Ectodermal cell (in vitro differentiated cells): ENCODE data around the gene LRMDA.
A peak's percentile ranks its signal among the peaks of the same experiment; 100 is the strongest.

Experiments
- H3K27ac ChIP-seq: 2 replicates; pipeline ENCODE4 v1.7.0; 2013; ENCODE audit warnings: mild to moderate bottlenecking, low read depth, low read length; ENCODE audit not compliant: insufficient read depth, poor library complexity, severe bottlenecking
- H3K27me3 ChIP-seq: 2 replicates; pipeline ENCODE4 v1.7.0; 2013; ENCODE audit warnings: mild to moderate bottlenecking, low read length; ENCODE audit not compliant: insufficient read depth, control insufficient read depth, poor library complexity, severe bottlenecking
- H3K36me3 ChIP-seq: one replicate; pipeline ENCODE4 v1.7.0; 2013; ENCODE audit warnings: low read length; ENCODE audit not compliant: control insufficient read depth, insufficient read depth
- H3K4me1 ChIP-seq: one replicate; pipeline ENCODE4 v1.7.0; 2013; ENCODE audit warnings: low read length; ENCODE audit not compliant: control insufficient read depth, insufficient read depth
- H3K4me3 ChIP-seq: 2 replicates; pipeline ENCODE4 v1.7.0; 2013; ENCODE audit warnings: low read depth, low read length, control low read depth; ENCODE audit not compliant: insufficient read depth
- H3K9me3 ChIP-seq: 2 replicates; pipeline ENCODE4 v1.7.0; 2013; ENCODE audit warnings: mild to moderate bottlenecking, low read length, moderate library complexity; ENCODE audit not compliant: control insufficient read depth
- WGBS, 2 experiments: methylation state at CpG; one replicate each; pipeline ENCODE4 v1.1.7; 2013; ENCODE audit warnings: missing lambda C conversion rate in 2 of 2; 5-methylcytosine and 5-hydroxymethylcytosine counted together

LRMDA gene

DNA sequence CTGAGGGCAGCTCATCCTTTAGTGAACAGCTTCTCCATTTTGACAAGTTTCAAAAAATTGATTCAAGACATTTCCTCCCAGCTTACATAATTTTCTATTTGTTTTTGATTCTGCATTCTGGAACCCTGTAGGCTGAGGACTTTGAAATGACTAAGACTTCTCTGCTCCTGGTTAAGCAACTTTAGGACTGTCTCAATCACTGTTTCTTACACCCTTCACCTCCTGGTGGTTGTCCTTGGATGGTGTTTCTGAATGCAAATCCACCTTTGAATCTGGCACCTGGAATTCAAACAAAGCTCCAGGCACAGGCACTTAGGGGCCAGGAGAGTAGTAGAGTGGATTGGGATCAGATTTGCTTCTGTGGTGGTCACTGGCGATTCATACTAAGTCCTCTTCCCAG, 595.5 kb downstream of the LRMDA start:
- H3K4me1 ChIP-seq: no peaks in the 10 kb centered on the region
- no peaks in the 10 kb centered on the region for H3K9me3 ChIP-seq
- no peak overlapping the region for H3K4me3 ChIP-seq
- 83 to 100% methylated on average over 1 of the region's 1 CpG for WGBS, 2 experiments
- H3K27ac ChIP-seq: no peak overlapping the region
- H3K27me3 ChIP-seq: no peaks in the 10 kb centered on the region
- no peaks in the 10 kb centered on the region for H3K36me3 ChIP-seq

DNA sequence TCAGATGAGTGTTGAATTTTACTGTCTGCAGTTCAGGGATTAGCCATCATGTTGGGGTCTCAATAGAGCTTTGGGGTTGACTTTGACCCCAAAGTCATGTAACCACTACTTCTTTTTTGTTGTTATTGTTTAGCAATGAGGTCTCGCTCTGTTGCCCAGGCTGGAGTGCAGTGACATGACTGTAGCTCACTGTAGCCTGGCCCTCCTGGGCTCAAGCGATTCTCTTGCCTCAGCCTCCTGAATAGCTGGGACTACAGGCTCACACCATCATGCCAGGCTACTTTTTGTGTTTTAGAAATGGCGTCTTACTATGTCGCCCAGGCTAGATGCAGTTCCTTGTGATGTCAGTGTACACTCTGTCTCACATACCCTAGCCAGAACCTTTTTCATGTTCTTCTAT, 598.4 kb downstream of the LRMDA start:
- Histone ChIP-seq H3K36me3 (no peaks in the 10 kb centered on the region), H3K27ac (no peak overlapping the region), H3K27me3 (no peaks in the 10 kb centered on the region), H3K4me1 (peaks cover 18% of the 10 kb centered on the region), H3K4me3 (no peak overlapping the region), H3K9me3 (no peaks in the 10 kb centered on the region)
- WGBS, 2 experiments: 91 to 96% methylated on average over 4 of the region's 4 CpGs

DNA sequence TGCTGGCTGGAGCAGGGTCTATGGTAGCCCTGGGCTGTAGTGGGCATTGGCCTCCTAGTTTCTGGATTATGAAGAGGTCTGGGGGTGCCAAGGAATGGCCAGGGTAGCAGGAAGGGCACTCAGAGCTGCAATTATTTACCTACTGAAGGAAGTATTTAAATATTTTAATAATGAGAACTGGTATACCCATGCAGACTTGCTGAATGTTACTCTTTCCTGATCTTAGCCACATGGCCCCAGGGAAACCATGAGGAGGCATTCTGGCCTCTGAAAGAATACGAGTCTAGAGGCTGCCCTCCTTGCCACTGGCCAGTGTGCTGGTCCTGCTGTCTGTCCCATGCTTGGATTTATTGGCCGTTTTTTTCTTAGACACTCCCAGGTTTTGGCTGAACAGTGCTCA, 599.7 kb downstream of the LRMDA start:
- H3K27me3 ChIP-seq: no peaks in the 10 kb centered on the region
- H3K27ac ChIP-seq: no peak overlapping the region
- peaks cover 31% of the 10 kb centered on the region for H3K4me1 ChIP-seq
- no peak overlapping the region for H3K4me3 ChIP-seq
- H3K9me3 ChIP-seq: no peaks in the 10 kb centered on the region
- H3K36me3 ChIP-seq: no peaks in the 10 kb centered on the region
- WGBS, 2 experiments: 87 to 96% methylated on average over 2 of the region's 2 CpGs

DNA sequence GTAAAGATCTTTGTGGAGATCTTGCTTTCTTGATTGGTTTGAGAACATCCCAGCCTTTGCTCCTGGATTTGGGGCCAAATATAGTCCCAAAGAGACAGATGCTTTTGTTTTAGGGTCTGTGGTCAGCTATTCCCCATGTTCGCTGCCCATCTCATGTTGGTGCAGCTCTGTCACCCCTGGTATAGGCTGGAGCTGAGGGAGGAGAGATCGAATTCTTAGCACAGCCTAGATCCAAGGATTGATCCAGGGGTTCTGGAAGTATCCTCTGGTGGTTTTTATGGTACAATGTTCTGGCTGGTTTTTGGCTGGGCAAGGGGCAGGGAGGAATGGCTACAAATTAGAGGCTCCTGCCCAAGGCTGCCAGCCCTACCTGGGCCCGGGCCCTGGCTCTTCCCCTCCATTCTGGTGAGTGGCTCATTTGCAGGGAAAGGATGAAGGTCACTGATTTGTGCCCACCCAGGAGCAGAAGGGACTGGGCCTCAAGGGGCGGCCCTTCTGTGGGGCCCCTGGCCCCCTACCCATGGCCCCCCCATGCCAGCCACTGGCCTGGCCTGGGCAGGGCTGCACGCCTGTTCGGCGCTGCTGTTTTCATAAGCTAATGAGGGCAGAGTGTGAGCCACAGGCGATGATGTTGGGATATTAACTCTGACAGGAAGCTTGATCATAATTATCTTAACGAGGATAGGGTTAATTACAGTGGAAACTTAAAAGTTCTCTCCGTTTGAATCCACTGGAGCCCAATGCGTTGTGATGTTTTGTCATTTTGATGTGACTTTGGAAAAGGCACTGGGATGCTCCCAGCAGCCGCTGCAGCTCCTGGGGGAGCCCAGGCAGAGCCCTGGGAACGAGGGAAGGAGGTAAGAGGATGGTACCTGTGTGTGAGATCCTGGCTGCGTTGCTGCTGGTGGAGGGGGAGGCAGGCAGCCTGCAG, 600.6 kb downstream of the LRMDA start:
- Histone ChIP-seq H3K4me3 (no peak overlapping the region), H3K27ac (no peak overlapping the region), H3K9me3 (no peaks in the 10 kb centered on the region), H3K36me3 (no peaks in the 10 kb centered on the region), H3K27me3 (no peaks in the 10 kb centered on the region), H3K4me1 (peaks cover 31% of the 10 kb centered on the region)
- WGBS, 2 experiments: 82 to 83% methylated on average over 14 of the region's 14 CpGs

DNA sequence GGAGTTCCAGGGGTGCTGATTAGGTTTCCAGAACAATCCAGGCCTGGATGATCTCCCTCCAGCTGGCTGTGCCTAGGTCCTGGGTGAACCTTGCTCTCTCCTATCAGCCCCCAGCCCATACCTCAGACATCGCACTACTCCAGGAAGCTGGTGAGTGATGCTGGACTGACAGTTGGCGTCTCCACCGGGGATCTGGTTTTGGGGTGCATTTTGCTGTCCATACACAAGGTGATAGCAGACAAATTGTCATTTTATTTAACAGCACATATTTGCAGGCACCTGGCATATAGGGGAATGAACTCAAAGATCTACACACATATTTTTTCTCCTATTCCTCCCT, 601.2 kb downstream of the LRMDA start:
- Histone ChIP-seq H3K4me1 (peaks cover 31% of the 10 kb centered on the region), H3K9me3 (no peaks in the 10 kb centered on the region), H3K4me3 (no peak overlapping the region), H3K27ac (no peak overlapping the region), H3K36me3 (no peaks in the 10 kb centered on the region), H3K27me3 (no peaks in the 10 kb centered on the region)
- WGBS, 2 experiments: 91 to 100% methylated on average over 3 of the region's 3 CpGs

DNA sequence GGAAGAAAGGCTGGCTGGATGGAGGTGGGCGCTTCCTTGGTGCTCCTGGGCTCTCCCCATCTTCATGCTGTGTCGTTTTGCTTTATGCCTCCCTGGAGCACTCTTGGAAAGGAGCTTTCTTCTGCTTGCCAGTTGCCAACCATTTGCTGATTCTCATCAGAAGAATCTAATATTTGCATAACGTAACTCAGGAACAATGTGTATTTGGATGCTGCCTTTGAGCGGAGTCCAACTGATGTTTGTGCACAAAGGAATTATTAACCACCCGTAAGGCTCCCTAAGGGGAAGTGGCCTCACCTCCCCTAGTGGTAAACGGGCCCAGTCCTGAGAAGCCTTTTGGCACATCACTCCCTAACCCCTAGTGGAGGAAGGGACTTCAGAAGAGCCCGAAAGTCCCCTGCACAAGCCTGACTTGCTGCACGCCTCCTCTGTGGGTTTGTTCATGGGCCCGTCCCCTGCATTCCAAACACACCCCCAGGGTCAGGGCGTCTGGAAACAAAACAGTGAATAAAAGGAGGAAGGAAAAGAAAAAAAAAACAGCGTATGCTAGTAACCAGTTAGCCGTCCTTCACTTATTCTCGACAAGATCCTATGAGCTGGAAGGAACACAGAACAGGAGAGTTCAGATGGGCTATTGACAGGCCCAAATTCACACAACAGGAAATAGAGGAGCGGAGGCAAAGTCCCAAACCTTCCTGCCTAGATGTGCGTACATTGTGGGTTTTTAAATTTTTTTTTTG, 602.2 kb downstream of the LRMDA start:
- peaks cover 3% of the 10 kb centered on the region for H3K9me3 ChIP-seq
- H3K27ac ChIP-seq: no peak overlapping the region
- 72 to 73% methylated on average over 13 to 15 of the region's 15 CpGs for WGBS, 2 experiments
- H3K36me3 ChIP-seq: no peaks in the 10 kb centered on the region
- peaks cover 31% of the 10 kb centered on the region for H3K4me1 ChIP-seq
- no peaks in the 10 kb centered on the region for H3K27me3 ChIP-seq
- H3K4me3 ChIP-seq: no peak overlapping the region

DNA sequence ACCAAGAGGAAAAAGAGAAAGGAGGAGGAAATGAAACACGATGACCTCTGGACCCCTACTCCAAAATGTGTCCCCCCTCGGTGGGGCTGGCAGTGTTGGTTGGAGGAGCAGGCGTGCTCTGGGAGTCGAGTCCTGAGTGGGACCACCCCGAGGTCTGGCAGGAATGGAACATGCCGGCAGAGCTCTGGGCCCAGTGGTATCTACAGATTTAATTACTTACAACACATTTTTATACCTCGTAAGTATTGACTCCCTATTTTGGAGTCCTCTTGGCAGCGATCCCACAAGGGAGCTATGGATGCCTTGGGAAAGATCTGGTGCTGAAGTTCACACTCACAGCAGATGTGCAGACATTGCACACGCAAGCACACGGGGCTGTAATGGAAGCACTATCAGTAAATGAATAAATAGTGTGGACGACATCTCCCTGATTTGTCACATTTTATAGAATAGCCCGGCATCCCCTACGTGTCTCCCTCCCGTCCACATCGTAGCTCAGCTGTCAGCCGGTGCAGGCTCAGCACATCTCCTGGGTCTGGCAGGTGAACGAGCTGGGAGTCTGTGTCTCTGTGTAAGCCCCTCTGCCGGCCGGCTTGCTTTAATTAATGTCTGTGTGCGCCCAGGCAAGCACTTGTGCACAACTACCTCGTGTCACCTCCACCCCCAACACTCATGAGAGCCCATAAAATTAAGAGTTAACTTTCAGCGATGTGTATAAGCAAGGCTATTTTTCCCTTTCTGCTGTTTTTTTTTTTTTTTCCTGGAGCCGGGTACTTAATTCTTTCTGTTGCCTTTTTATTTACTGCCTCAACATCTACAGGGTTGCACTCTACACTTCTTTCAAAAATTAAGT, 603.2 kb downstream of the LRMDA start:
- H3K36me3 ChIP-seq: no peaks in the 10 kb centered on the region
- no peak overlapping the region for H3K4me3 ChIP-seq
- H3K27ac ChIP-seq: no peak overlapping the region
- peaks cover 3% of the 10 kb centered on the region for H3K9me3 ChIP-seq
- no peaks in the 10 kb centered on the region for H3K27me3 ChIP-seq
- H3K4me1 ChIP-seq: peaks cover 31% of the 10 kb centered on the region
- WGBS, 2 experiments: 85 to 86% methylated on average over 23 of the region's 23 CpGs

DNA sequence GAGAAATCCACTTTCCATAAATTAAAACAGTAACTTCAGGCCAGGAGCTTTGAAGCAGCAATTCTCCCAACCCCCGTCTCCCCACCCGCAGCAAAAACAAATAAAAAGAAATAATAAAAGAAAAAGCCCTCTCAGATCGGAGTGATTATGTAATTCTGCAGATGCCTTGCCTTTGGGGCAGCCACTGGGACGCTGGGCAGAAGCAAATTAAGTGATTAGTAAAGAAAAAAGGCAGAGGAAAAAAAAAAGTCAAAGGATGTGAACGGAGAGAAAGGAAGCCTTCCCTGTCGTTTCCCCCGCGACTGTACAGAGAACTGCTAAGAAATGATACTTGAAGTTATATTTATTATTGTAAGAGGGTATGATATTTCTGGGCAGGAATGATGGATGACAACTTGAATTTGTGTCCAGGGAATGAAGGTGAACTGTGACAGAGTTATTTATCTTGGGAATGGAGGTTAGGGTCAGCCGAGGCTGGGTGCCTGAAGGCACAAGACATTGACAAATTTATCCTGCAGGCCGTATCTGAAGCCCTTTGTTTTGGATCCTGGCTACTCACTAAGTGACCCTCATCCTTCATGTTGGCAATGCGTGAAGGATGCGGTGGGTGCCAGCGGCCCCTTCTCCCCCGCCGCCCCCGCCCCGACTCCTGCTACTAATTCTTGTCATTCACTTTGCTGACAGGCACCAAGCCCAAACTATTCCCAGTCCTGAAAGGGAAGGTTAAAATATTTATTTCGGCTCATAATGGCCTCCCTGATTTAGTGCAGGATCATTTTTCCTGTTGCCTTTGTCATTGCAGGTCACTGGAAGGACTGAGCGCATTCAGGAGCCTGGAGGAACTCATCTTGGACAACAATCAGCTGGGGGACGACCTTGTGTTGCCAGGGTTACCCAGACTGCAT, 604.0 kb downstream of the LRMDA start:
- Histone ChIP-seq H3K4me3 (no peak overlapping the region), H3K36me3 (no peaks in the 10 kb centered on the region), H3K9me3 (peaks cover 3% of the 10 kb centered on the region), H3K27me3 (no peaks in the 10 kb centered on the region), H3K27ac (peak overlapping the region; percentile 72), H3K4me1 (peaks cover 31% of the 10 kb centered on the region)
- WGBS, 2 experiments: 69 to 76% methylated on average over 18 to 20 of the region's 20 CpGs

DNA sequence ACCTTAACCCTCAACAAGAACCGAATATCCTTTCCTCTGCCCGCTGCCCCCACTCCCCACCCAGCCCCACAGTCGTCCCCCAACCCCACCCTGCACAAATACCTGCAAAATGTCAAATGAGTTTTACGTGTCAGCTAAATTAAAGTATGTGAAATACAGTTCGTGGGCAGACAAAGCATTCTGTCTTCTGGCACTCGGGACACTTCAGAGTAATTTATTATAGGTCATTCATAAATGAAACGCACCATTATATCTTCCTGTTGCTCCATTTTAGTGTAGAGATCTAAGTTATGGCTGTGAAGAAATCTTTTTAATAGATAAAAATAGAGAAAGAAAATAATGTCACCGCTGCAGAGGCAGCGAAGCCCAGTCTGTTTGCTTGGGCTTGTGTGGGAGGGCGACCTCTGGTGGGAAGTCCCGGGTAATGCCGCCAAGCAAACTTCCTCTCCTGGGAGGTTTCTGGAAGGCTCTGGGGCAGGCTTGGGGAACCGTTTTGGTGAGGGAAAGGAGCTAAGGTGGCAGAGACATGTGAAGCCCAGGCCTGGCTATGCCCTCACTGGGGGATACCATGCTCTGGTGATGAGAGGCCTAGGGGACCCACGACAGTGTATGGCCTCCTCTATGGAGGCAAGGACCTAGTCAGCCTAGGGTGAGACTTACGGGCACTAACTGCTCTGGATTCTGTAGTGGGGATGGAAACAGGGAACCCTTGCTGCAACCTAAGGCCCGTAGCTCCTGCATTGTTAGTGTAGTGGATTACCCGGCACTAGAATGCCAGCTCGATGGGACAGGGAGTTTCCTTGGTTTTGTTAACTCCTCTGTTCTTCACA, 604.9 kb downstream of the LRMDA start:
- no peak overlapping the region for H3K4me3 ChIP-seq
- H3K4me1 ChIP-seq: peaks cover 31% of the 10 kb centered on the region
- peak overlapping the region; percentile 72 for H3K27ac ChIP-seq
- peaks cover 3% of the 10 kb centered on the region for H3K9me3 ChIP-seq
- no peaks in the 10 kb centered on the region for H3K27me3 ChIP-seq
- H3K36me3 ChIP-seq: no peaks in the 10 kb centered on the region
- WGBS, 2 experiments: 53 to 60% methylated on average over 15 to 18 of the region's 18 CpGs
